Caco-2 (cell line): ENCODE data around the gene TEKTIP1. TPM values are rescaled to one million over a fixed set of nuclear protein-coding genes. Genes with fewer than 3 reads are reported as not detected.

Experiments
- Bru-seq: library from RNA; stranded (reverse); fragments of 400-500 nt; gene quantifications from one replicate; lab custom pipeline; 2021; lab: Mats Ljungman, UMichigan
- BruChase-seq, 2 experiments: library from RNA; stranded (reverse); fragments of 400-500 nt; gene quantifications; one replicate each; lab custom pipeline; 2021; lab: Mats Ljungman, UMichigan
- BruUV-seq: library from RNA; stranded (reverse); fragments of 400-500 nt; replicated peaks from 2 replicates; lab custom pipeline; 2021; lab: Mats Ljungman, UMichigan
- CTCF ChIA-PET: fragments of 300-600 bp; sonication (Branson Sonifier 250); formaldehyde crosslinking; loops from one replicate; lab custom pipeline; 2022; ENCODE audit warnings: antibody characterized with exemption; lab: Charles Lee
- POLR2A ChIA-PET: fragments of 300-600 bp; sonication (Branson Sonifier 250); formaldehyde crosslinking; loops from one replicate; lab custom pipeline; 2022; ENCODE audit warnings: antibody characterized with exemption; lab: Charles Lee
- DNase-seq, 2 experiments: peaks; one replicate each; pipeline versions ENCODE4 v3.0.0 to v3.0.0-alpha.2; 2020 to 2022
- H3K27me3 ChIP-seq: replicated peaks from 2 replicates; pipeline ENCODE4 v1.6.0; 2011; ENCODE audit warnings: low read length; ENCODE audit not compliant: control insufficient read depth, insufficient read depth
- H3K36me3 ChIP-seq: 2 replicates; pipeline ENCODE4 v1.5.1; 2011; ENCODE audit warnings: low read length; ENCODE audit not compliant: control insufficient read depth, insufficient read depth
- H3K4me1 ChIP-seq: fragments of 250-450 bp; sonication (Bioruptor Pico); 2 replicates; pipeline ENCODE4 v1.5.1; 2020; ENCODE audit warnings: mild to moderate bottlenecking
- H3K4me3 ChIP-seq: 2 replicates; pipeline ENCODE4 v1.5.1; 2011; ENCODE audit warnings: low read depth, mild to moderate bottlenecking, control low read depth, low read length
- H3K9me3 ChIP-seq: fragments of 250-450 bp; sonication (Bioruptor Pico); 2 replicates; pipeline ENCODE4 v1.5.1; 2020; ENCODE audit warnings: mild to moderate bottlenecking, moderate library complexity
- H3K27ac Mint-ChIP-seq: one replicate; pipeline ENCODE4 v1.8.0; 2022; ENCODE audit warnings: mixed read lengths; ENCODE audit not compliant: unreplicated experiment
- H3K27me3 Mint-ChIP-seq: one replicate; pipeline ENCODE4 v1.8.0; 2022; ENCODE audit warnings: mixed read lengths; ENCODE audit not compliant: insufficient read depth, unreplicated experiment
- H3K36me3 Mint-ChIP-seq: one replicate; pipeline ENCODE4 v1.8.0; 2022; ENCODE audit warnings: mild to moderate bottlenecking, mixed read lengths; ENCODE audit not compliant: insufficient read depth, unreplicated experiment
- H3K4me1 Mint-ChIP-seq: one replicate; pipeline ENCODE4 v1.8.0; 2022; ENCODE audit warnings: low read depth, mixed read lengths; ENCODE audit not compliant: unreplicated experiment
- H3K4me3 Mint-ChIP-seq: one replicate; pipeline ENCODE4 v1.8.0; 2022; ENCODE audit warnings: mild to moderate bottlenecking, moderate library complexity, mixed read lengths; ENCODE audit not compliant: unreplicated experiment
- H3K9me3 Mint-ChIP-seq: one replicate; pipeline ENCODE4 v1.8.0; 2022; ENCODE audit warnings: mixed read lengths; ENCODE audit not compliant: unreplicated experiment
- intact Hi-C: fragments of 100-400 bp; cut with micrococcal nuclease; formaldehyde crosslinking; loops from one replicate; pipeline ENCODE4 v1.10.0; 2022; ENCODE audit not compliant: unreplicated experiment
- long read RNA-seq: library from polyadenylated mRNA; stranded (forward); transcript quantifications from one replicate; pipeline ENCODE4 v2.0.0, GENCODE V29; 2022
- total RNA-seq: library from RNA; stranded (reverse); gene quantifications from 2 replicates; pipeline ENCODE4 v1.2.3, GENCODE V29; 2022
- TF ChIP-seq, protein P1 (sequence below), 2 experiments: fragments of 200-600 bp in 1 of 2; IDR thresholded peaks; 1 replicate in 1 of 2; 2 replicates in 1 of 2; pipeline versions ENCODE4 v1.5.1 to v1.8.0; 2011 to 2022; ENCODE audit warnings: antibody characterized with exemption in 1 of 2, control low read depth in 1 of 2, inconsistent platforms in 1 of 2, low read depth in 1 of 2, low read length in 1 of 2, mild to moderate bottlenecking in 1 of 2, moderate library complexity in 1 of 2; ENCODE audit not compliant: insufficient read depth in 1 of 2, severe bottlenecking in 1 of 2, unreplicated experiment in 1 of 2

Gene TEKTIP1
- total RNA-seq = 1.5 and 1.9 TPM in 2 replicates
- percentile 40 among the genes with signal in this experiment for Bru-seq, nascent RNA
- BruChase-seq, experiment 1, labeled RNA remaining after a 2-hour chase = percentile 42 among the genes with signal in this experiment
- BruChase-seq, experiment 2, labeled RNA remaining after a 6-hour chase = percentile 42 among the genes with signal in this experiment
- long read RNA-seq, partial matches to known transcripts = 0 of 1 reads
- long read RNA-seq, other reads (novel, unspliced or antisense) = 1 of 1 reads

DNA sequence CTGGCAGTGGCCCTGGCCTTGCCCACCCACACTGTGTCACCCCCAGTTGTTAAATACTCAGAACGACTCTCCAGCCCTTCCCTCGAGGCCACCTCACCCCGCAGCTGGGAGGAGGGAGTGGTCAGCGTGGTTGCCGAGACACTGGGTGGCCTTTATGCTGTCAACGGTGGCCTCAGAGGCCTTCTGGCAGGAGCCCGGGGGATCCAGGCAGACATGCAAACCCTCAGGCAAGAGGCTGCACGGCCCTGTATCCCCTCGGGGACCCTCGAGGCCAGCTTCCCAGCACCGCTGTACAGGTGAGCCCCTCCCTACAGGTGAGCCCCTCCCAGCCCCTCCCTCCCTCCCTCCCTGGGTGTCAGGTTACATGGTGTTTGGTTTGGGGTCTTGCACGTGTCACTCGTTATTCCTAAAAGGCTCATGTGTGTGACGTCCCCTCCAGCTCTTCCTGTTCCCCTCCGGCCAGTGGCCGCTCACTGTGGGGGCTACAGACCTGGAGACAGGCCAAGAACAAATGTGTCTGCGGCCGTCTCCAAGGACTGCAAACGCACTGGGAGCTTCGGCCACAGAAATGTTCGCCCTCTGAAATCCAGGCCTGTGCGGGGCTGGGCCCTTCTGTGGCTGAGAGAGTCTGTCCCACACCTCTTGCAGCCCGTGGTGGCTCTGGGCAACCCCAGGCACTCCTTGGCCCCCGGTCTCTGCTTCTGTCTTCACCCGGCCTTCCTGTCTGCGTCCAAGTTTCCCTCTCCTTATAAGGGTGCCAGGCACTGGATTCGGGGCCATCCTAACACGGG lies at the start of gene TEKTIP1:
TSS of gene TEKTIP1 (plus strand) at position 210 of the 791 bp plus-strand sequence. CDS start at position 214, 4 bp downstream.
- no peaks in the 10 kb centered on the region for H3K27me3 ChIP-seq
- no peak within 1 kb of the TSS for H3K4me3 Mint-ChIP-seq
- TF ChIP-seq, protein P1, sequence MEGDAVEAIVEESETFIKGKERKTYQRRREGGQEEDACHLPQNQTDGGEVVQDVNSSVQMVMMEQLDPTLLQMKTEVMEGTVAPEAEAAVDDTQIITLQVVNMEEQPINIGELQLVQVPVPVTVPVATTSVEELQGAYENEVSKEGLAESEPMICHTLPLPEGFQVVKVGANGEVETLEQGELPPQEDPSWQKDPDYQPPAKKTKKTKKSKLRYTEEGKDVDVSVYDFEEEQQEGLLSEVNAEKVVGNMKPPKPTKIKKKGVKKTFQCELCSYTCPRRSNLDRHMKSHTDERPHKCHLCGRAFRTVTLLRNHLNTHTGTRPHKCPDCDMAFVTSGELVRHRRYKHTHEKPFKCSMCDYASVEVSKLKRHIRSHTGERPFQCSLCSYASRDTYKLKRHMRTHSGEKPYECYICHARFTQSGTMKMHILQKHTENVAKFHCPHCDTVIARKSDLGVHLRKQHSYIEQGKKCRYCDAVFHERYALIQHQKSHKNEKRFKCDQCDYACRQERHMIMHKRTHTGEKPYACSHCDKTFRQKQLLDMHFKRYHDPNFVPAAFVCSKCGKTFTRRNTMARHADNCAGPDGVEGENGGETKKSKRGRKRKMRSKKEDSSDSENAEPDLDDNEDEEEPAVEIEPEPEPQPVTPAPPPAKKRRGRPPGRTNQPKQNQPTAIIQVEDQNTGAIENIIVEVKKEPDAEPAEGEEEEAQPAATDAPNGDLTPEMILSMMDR (IDR thresholded peaks at IDR 0.05; ENCODE audit: insufficient read depth in 1 of 2, low read depth in 1 of 2, low read length in 1 of 2, severe bottlenecking in 1 of 2, unreplicated experiment in 1 of 2) = no peak
- H3K4me3 ChIP-seq = no peak within 1 kb of the TSS
- intact Hi-C loops = no loop called here
- no peaks in the 10 kb centered on the region for H3K9me3 Mint-ChIP-seq
- BruUV-seq = no TSS peak
- H3K27me3 Mint-ChIP-seq = no peaks in the 10 kb centered on the region
- H3K36me3 Mint-ChIP-seq = peaks cover 56% of the 10 kb centered on the region
- no peaks in the 10 kb centered on the region for H3K4me1 Mint-ChIP-seq
- H3K36me3 ChIP-seq = no peaks in the 10 kb centered on the region
- POLR2A ChIA-PET = no interaction called here
- CTCF ChIA-PET = no interaction called here
- DNase-seq = peak in 1 of 2 experiments; percentile 22
- no peaks in the 10 kb centered on the region for H3K4me1 ChIP-seq
- H3K9me3 ChIP-seq = no peaks in the 10 kb centered on the region
- peak within 1 kb of the TSS; percentile 56 for H3K27ac Mint-ChIP-seq

DNA sequence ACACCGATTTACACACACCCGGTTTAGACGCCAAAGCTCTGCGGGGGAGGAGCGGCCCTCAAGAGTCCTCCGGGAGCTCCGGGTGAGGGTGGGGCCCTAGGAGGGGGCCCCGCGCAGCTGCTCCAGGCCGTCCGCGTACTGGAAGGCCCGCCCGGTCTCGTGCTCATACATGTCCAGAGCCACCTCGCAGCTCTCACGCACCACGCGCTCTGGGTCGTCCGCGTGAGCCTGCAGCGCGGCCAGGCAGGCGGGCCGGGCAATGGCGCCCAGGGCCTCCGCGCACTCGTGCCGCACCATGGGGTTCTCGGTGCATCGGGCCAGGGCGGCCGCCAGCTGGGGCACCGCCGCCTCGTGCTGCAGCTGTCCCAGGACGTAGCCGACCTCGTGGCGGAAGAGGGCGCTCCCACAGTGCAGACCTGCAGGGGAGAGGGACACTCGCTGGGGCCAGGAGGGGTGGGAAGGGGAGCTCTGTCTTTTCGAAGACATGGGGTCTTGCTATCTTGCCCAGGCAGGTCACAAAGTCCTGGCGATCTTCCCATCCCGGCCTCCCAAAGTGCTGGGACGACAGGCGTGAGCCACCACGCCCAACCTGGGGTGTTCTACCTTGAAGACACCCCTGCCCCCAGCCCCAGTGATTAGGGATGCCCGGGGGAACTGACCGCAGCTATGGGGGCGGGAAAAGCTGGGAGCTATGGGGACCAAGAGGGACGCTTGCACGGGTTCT lies 47.4 kb upstream of the TEKTIP1 start:
- Mint-ChIP-seq H3K9me3 (no peaks in the 10 kb centered on the region), H3K4me3 (no peak overlapping the region), H3K27ac (no peak overlapping the region), H3K27me3 (no peaks in the 10 kb centered on the region), H3K36me3 (peaks cover 22% of the 10 kb centered on the region), H3K4me1 (no peaks in the 10 kb centered on the region)
- CTCF ChIA-PET = interaction anchor here (0.5 kb wide), 1 partner anchor 12 kb away, joined by 12 read pairs; no protein-coding TSS in a partner anchor
- no peaks in the 10 kb centered on the region for H3K9me3 ChIP-seq
- no TSS peak for BruUV-seq
- no peaks in the 10 kb centered on the region for H3K36me3 ChIP-seq
- DNase-seq = no peak
- POLR2A ChIA-PET = interaction anchor here (0.5 kb wide), 1 partner anchor 154 kb away, joined by 5 read pairs; no protein-coding TSS in a partner anchor
- no peak overlapping the region for H3K4me3 ChIP-seq
- intact Hi-C loops = no loop called here
- H3K27me3 ChIP-seq = no peaks in the 10 kb centered on the region
- TF ChIP-seq, protein P1 (IDR thresholded peaks at IDR 0.05; ENCODE audit: insufficient read depth in 1 of 2, low read depth in 1 of 2, low read length in 1 of 2, severe bottlenecking in 1 of 2, unreplicated experiment in 1 of 2) = no peak
- no peaks in the 10 kb centered on the region for H3K4me1 ChIP-seq
